GM21367 (cell line): ENCODE results near the gene PLEKHA7.

Experiments
- ATAC-seq: cut with Tn5 transposase; IDR thresholded peaks from one replicate; pipeline ENCODE4 v1.9.1; 2021; ENCODE audit not compliant: unreplicated experiment

PLEKHA7 gene

GRCh38 chr11:16813126-16813525 lies 201.1 kb downstream of the PLEKHA7 start:
- no peak for ATAC-seq

DNA sequence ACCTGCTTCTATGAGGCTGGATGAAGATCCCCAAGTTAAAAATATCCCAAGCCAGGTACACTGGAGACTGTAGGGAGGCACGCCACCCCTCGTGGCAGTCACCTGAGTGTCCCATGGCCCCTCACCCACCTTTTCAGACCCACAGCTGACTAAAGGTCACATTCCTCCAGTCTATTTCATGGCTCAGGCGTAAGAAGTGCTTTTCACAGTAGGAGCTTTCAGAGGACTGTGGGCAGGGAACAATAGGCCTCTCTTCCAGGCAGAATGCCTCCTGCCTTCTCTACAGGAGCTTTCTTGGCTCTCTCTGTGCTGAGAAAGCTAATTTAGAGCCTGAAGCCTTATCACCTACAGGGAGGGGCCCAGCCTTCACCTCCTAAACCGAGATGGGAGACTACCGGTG lies 201.9 kb downstream of the PLEKHA7 start:
- ATAC-seq = no peak

- no peak for ATAC-seq
These were observed 202.8 kb downstream of the PLEKHA7 start for GRCh38 chr11:16811136-16812020.

DNA sequence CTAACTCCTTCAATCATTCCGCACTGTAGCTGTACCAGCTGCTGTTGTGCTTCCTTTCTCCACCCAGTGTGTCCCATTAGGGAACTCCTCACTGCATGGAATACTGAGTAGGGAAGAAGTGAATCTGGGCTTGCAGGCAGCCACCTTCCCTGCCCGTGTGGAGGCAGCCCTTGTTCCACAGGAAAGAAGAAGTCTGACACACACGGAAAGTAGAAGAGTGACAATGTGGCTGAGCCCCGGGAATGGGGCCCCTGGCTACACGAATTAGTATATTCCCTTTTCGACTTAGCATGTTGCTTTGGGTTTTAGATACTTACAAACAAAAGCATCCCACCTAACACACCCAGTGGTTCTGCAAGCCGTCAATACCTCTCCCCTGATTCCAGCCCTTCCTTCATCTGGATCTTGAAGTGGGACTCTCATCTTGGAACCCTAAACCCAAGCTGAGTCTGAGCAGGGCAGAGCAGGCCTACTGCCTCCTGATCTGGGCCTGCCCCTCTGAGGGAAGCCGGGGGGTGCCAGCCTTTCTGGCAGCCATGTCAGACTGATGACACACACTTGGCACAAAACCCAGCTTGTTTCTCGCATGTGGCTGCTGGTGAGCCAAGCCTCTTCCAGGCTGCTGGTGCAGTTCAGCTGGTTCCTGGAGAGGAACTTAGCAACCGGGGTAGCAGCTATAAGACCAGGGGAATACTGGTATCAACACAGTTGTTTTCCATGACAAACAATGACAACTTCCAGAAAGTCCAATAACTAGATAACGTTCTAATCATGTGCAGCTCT lies 204.1 kb downstream of the PLEKHA7 start:
- ATAC-seq = no peak

DNA sequence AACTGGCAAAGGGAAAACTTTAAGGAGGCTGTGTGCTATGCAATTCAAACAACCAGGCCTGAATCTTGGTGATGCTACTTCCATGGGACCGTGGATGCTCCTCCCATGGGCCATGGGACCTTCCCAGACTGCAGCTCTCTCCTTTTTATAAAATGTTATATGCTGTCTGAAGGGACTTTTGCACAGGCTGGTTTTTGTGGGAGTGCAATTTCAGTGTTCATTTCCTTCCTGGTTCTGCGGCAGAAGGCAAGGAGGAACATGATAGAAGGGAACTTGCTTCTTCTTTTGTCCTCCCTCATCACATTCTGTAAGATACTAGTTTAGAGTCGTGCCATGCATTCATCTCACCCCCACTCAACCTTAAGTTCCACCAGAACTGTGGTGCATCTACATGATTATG lies 206.9 kb downstream of the PLEKHA7 start:
- no peak for ATAC-seq

GRCh38 chr11:16806791-16807190 lies 207.4 kb downstream of the PLEKHA7 start:
- ATAC-seq = no peak

GRCh38 chr11:16805938-16806337 lies 208.3 kb downstream of the PLEKHA7 start:
- ATAC-seq = no peak

GRCh38 chr11:16804104-16804947 lies 209.9 kb downstream of the PLEKHA7 start:
- ATAC-seq = no peak

GRCh38 chr11:16801288-16801980 lies 212.8 kb downstream of the PLEKHA7 start:
- ATAC-seq = no peak

DNA sequence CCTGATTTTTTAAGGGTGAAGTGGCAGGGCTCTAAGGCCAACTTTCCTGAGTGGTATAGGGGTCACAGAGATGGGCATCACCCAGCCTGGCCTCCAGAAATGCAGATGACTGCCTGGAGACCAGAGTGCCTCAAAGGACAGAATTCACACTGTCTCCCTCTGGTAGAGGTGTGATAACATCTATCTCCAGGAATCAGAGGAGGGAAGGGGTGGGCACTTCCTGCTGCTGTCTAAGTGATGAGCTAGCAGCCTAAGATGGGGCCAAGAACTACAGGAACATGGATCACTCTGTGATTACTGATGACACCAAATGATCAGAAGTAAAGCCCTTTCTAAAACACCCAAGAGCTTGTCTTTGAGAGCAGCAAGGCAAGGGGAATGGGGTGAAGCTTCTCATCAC lies 213.8 kb downstream of the PLEKHA7 start:
- ATAC-seq = no peak

- no peak for ATAC-seq
These were observed 214.3 kb downstream of the PLEKHA7 start for GRCh38 chr11:16799890-16800289.

DNA sequence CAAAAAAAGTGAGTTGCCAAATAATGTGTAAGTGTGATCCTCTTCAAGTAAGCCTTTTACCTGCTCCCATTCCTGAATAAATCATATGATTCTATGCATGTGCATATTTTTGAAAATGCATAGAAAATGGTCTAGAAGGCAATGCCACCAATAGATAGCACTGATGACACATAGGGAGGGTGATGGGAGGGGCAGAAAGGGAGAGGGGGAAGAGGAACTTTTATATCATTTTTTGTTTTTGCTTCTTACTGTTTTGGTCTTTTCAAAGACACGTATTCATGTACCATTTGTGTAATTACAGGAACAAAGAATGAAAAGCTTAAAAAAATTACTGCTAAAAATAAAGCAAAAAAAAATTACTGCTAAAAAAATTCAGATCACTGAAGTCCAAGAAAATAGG lies 215.0 kb downstream of the PLEKHA7 start:
- no peak for ATAC-seq

GRCh38 chr11:16797776-16798175 lies 216.4 kb downstream of the PLEKHA7 start:
- ATAC-seq = no peak

DNA sequence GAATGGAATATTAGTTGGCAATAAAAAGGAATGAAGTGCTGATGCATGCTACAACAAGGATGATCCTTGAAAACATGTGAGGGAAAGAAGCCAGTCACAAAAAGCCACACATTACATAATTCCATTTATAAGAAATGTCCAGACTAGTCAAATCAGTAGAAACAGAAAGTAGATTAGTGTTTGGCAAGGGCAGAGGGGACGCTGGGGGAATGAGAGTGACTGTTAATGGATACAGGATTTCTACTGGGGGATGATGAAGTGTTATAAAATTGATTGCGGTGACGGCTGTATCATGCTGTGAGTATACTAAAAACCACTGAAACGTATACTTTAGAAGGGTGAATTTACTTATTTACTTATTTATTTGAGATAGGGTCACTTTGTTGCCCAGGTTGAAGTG lies 217.9 kb downstream of the PLEKHA7 start:
- no peak for ATAC-seq

GRCh38 chr11:16795146-16795545 lies 219.1 kb downstream of the PLEKHA7 start:
- no peak for ATAC-seq

DNA sequence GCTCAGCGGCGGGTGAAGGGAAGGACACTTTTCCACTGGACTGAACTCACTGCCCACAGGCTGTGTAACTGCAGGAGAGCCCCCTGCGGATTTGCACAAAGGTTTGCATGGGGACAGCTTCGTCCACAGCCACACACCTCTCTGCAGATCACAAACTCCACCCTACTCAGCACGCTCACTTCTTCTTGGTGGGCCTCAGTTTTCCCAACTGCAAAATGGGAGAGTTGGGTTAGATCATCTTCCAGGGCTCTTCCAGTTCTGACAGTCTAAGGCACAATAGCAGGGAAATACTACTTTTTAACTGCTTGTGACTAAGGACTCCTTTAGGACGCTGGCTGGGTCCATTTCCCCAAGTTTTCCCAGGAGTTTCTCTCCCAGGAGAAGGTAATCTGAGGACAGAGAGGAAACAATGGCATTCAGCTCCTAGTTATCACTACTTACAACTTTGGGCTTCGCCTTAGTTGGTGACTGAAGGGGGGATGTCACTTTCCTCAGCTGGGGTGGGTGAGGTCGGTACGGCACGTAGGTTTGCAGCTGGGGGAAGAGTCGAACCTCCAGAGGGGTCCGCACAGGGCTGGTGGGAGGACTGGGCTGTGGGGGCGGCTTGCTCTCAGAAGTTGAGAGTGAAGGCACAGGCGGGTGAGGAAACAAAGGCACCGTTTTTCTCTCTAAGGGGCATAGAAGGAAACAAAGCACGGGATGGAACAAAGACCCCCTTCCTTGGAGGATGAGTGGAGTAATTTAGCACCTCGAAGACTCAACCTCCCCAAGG lies 220.0 kb downstream of the PLEKHA7 start:
- no peak for ATAC-seq

DNA sequence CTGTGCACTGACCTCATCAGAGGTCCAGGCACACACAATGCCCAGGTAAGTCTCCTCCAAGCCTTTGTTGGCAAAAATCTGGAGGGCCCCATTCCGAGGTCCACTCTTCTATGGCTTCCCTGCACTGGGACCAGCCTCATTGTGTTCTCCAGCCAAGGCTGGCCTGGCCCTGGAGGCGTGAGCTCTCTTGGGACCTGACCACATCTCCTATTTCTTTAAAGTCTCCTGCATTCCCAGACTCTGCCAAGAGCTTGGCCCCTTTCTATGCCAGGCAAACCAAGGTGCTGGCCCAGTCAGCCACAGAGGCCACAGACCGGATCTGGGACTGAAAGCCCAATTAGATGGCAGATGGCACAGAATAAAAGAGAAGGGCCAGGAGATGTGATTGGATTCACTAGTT lies 220.7 kb downstream of the PLEKHA7 start:
- no peak for ATAC-seq

DNA sequence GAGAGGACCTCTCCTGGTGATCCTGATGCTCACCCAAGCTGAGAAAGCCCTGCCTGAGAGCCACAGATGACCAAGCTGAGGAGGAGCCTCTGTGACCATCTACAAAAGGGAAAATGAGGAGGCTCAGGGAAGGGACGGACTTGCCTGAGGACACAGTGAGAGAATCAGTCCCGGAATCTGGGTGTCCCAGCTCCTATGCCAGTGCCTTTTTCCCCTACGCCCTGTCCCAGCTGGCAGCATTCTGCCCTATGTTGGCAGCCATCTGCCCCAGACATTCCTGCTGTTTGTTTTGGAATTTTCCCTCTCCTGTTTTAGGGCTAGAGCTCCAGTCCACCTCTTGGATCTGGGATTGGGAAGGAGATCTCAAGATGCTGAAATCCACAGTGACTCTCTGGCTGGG lies 221.2 kb downstream of the PLEKHA7 start:
- no peak for ATAC-seq

DNA sequence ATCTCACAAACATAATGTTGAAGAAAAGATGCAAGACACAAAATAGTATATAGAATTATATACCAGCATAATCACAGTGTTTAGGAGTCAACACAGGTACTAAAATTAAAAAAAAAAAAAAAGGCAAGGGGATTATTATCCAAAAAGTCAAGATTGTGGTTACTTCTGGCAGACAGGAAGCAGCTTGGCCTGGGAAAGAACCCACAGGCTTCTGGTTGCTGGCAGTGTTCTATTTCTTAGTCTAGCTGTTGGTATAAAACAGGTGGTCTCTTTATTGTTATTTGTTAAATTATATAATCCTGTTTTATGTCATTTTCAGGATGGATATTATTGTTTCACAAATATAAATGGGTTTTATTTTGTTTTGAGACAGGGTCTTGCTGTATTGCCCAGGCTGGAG lies 221.8 kb downstream of the PLEKHA7 start:
- no peak for ATAC-seq
